H9 (cell line): ENCODE data around the gene AMBRA1. TPM values are rescaled to one million over a fixed set of nuclear protein-coding genes. Genes with fewer than 3 reads are reported as not detected.

Experiments used
- DNase-seq: peaks from one replicate; pipeline ENCODE4 v3.0.0-alpha.2; 2017
- H2AFZ ChIP-seq: one replicate; pipeline ENCODE4 v1.6.1; 2013; ENCODE audit warnings: mild to moderate bottlenecking, low read length, control low read depth, moderate library complexity
- H2AK5ac ChIP-seq: 2 replicates; pipeline ENCODE4 v1.6.1; 2013; ENCODE audit warnings: low read length, control low read depth, mixed read lengths; ENCODE audit not compliant: insufficient read length
- H2BK120ac ChIP-seq: one replicate; pipeline ENCODE4 v1.6.1; 2013; ENCODE audit warnings: low read depth, mild to moderate bottlenecking, low read length, control low read depth, inconsistent platforms; ENCODE audit not compliant: poor library complexity, severe bottlenecking
- H2BK12ac ChIP-seq: 2 replicates; pipeline ENCODE4 v1.6.1; 2013; ENCODE audit warnings: low read length, control low read depth, mixed read lengths, low read depth; ENCODE audit not compliant: insufficient read length
- H2BK15ac ChIP-seq: 2 replicates; pipeline ENCODE4 v1.6.1; 2013; ENCODE audit warnings: low read depth, low read length, control low read depth
- H2BK20ac ChIP-seq: one replicate; pipeline ENCODE4 v1.6.1; 2013; ENCODE audit warnings: low read depth, mild to moderate bottlenecking, low read length, control low read depth, inconsistent platforms; ENCODE audit not compliant: poor library complexity, severe bottlenecking
- H2BK5ac ChIP-seq: 2 replicates; pipeline ENCODE4 v1.6.1; 2013; ENCODE audit warnings: low read length, control low read depth, mixed read lengths; ENCODE audit not compliant: insufficient read length
- H3K14ac ChIP-seq: 2 replicates; pipeline ENCODE4 v1.6.1; 2013; ENCODE audit warnings: low read length, control low read depth; ENCODE audit not compliant: insufficient read depth
- H3K18ac ChIP-seq: 2 replicates; pipeline ENCODE4 v1.6.1; 2013; ENCODE audit warnings: low read depth, mild to moderate bottlenecking, mixed read lengths, low read length, control low read depth; ENCODE audit not compliant: insufficient read length
- H3K23ac ChIP-seq: 2 replicates; pipeline ENCODE4 v1.6.1; 2013; ENCODE audit warnings: low read length, control low read depth, mixed read lengths, low read depth; ENCODE audit not compliant: insufficient read length
- H3K23me2 ChIP-seq: 2 replicates; pipeline ENCODE4 v1.6.1; 2013; ENCODE audit warnings: low read depth, mild to moderate bottlenecking, mixed read lengths, low read length, control low read depth; ENCODE audit not compliant: insufficient read length, poor library complexity, severe bottlenecking
- H3K27ac ChIP-seq: 2 replicates; pipeline ENCODE4 v1.5.1; 2013; ENCODE audit warnings: low read length, control low read depth, mixed read lengths, low read depth; ENCODE audit not compliant: insufficient read length
- H3K27me3 ChIP-seq: 2 replicates; pipeline ENCODE4 v1.6.1; 2013; ENCODE audit warnings: low read length, control low read depth, inconsistent platforms; ENCODE audit not compliant: insufficient read depth
- H3K4ac ChIP-seq: 2 replicates; pipeline ENCODE4 v1.6.1; 2013; ENCODE audit warnings: low read depth, mild to moderate bottlenecking, control low read depth, inconsistent platforms, low read length, moderate library complexity
- H3K4me1 ChIP-seq: 2 replicates; pipeline ENCODE4 v1.6.1; 2013; ENCODE audit warnings: low read length, control low read depth, inconsistent platforms; ENCODE audit not compliant: insufficient read depth
- H3K4me2 ChIP-seq: 2 replicates; pipeline ENCODE4 v1.6.1; 2013; ENCODE audit warnings: low read length, control low read depth, mixed read lengths; ENCODE audit not compliant: insufficient read length, insufficient read depth
- H3K56ac ChIP-seq: 2 replicates; pipeline ENCODE4 v1.6.1; 2013; ENCODE audit warnings: low read depth, mild to moderate bottlenecking, mixed read lengths, low read length, control low read depth; ENCODE audit not compliant: insufficient read length
- H3K79me1 ChIP-seq: 2 replicates; pipeline ENCODE4 v1.6.1; 2013; ENCODE audit warnings: low read depth, mild to moderate bottlenecking, moderate library complexity, low read length, control low read depth, inconsistent platforms; ENCODE audit not compliant: insufficient read depth, poor library complexity, severe bottlenecking
- H3K79me2 ChIP-seq: 2 replicates; pipeline ENCODE4 v1.6.1; 2013; ENCODE audit warnings: low read length, control low read depth, inconsistent platforms; ENCODE audit not compliant: insufficient read depth
- H3K9ac ChIP-seq: 2 replicates; pipeline ENCODE4 v1.6.1; 2013; ENCODE audit warnings: low read length, control low read depth, mixed read lengths; ENCODE audit not compliant: insufficient read length; ENCODE audit errors: extremely low read depth
- H3K9me3 ChIP-seq: one replicate; pipeline ENCODE4 v1.6.1; 2013; ENCODE audit warnings: low read depth, low read length, inconsistent platforms; ENCODE audit not compliant: control insufficient read depth
- H3T11ph ChIP-seq: one replicate; pipeline ENCODE4 v1.6.1; 2013; ENCODE audit warnings: mild to moderate bottlenecking, low read length, control low read depth, inconsistent platforms
- H4K20me1 ChIP-seq: one replicate; pipeline ENCODE4 v1.6.1; 2013; ENCODE audit not compliant: control insufficient read depth, insufficient read length, insufficient read depth
- H4K5ac ChIP-seq: 2 replicates; pipeline ENCODE4 v1.6.1; 2013; ENCODE audit warnings: low read depth, mild to moderate bottlenecking, mixed read lengths, low read length, control low read depth; ENCODE audit not compliant: insufficient read length
- H4K8ac ChIP-seq: replicated peaks from 2 replicates; pipeline ENCODE4 v1.6.1; 2013; ENCODE audit warnings: low read length, control low read depth, mixed read lengths, low read depth; ENCODE audit not compliant: insufficient read length
- H4K91ac ChIP-seq: 2 replicates; pipeline ENCODE4 v1.6.1; 2013; ENCODE audit warnings: low read depth, mild to moderate bottlenecking, moderate library complexity, mixed read lengths, low read length, control low read depth; ENCODE audit not compliant: insufficient read length
- H3K27ac Mint-ChIP-seq, 3 experiments: 2 replicates in 2 of 3; 3 replicates in 1 of 3; pipeline ENCODE4 v1.8.0; 2020 to 2021; ENCODE audit warnings: mixed read lengths in 3 of 3, mild to moderate bottlenecking in 1 of 3, moderate library complexity in 1 of 3
- H3K27me3 Mint-ChIP-seq: 2 replicates; pipeline ENCODE4 v1.8.0; 2021; ENCODE audit warnings: low read depth, mild to moderate bottlenecking, moderate library complexity, mixed read lengths
- H3K36me3 Mint-ChIP-seq, 3 experiments: 2 replicates in 2 of 3; 3 replicates in 1 of 3; pipeline ENCODE4 v1.8.0; 2020 to 2021; ENCODE audit warnings: low read depth in 3 of 3, mixed read lengths in 3 of 3; ENCODE audit not compliant: insufficient read depth in 1 of 3
- H3K4me1 Mint-ChIP-seq, 2 experiments: 2 replicates each; pipeline ENCODE4 v1.8.0; 2020; ENCODE audit warnings: mixed read lengths in 2 of 2
- H3K4me3 Mint-ChIP-seq, 2 experiments: 2 replicates in 1 of 2; 3 replicates in 1 of 2; pipeline ENCODE4 v1.8.0; 2020 to 2021; ENCODE audit warnings: mild to moderate bottlenecking in 2 of 2, mixed read lengths in 2 of 2, moderate library complexity in 1 of 2
- H3K9me3 Mint-ChIP-seq, 2 experiments: 2 replicates in 1 of 2; 3 replicates in 1 of 2; pipeline ENCODE4 v1.8.0; 2020; ENCODE audit warnings: mild to moderate bottlenecking in 2 of 2, mixed read lengths in 2 of 2, moderate library complexity in 1 of 2
- WGBS: extraction: QIAGEN DNeasy Blood & Tissue Kit; methylation state at CpG from one replicate; pipeline ENCODE4 v1.1.7; 2013; ENCODE audit warnings: missing lambda C conversion rate, low lambda C conversion rate, mixed read lengths; ENCODE audit not compliant: insufficient read length; ENCODE audit errors: extremely low coverage; 5-methylcytosine and 5-hydroxymethylcytosine counted together
- total RNA-seq: library from RNA; stranded (reverse); gene quantifications from 2 replicates; pipeline ENCODE4 v1.2.1, GENCODE V29; 2021
- TF ChIP-seq, protein P1 (sequence below): fragments of 200-600 bp; sonication (generic); conservative IDR thresholded peaks from 3 replicates; pipeline ENCODE4 v1.8.0; 2021; ENCODE audit warnings: antibody characterized with exemption, mild to moderate bottlenecking

Gene AMBRA1
- total RNA-seq, 1 experiment from 2014 or later = 37.5 TPM

- Mint-ChIP-seq H3K4me1 (no peaks in the 10 kb centered on the region), H3K9me3 (no peaks in the 10 kb centered on the region), H3K4me3 (no peak overlapping the region), H3K27ac (0 out of 7 replicates have a peak overlapping the region, but pooled peaks of 1 of the 3 experiments have one; percentile 5), H3K36me3 (no peaks in the 10 kb centered on the region), H3K27me3 (no peaks in the 10 kb centered on the region)
- no peaks in the 10 kb centered on the region for H3K4me1 ChIP-seq
- no peaks in the 10 kb centered on the region for H3K23me2 ChIP-seq
- H4K20me1 ChIP-seq = no peaks in the 10 kb centered on the region
- no peak overlapping the region for H3K56ac ChIP-seq
- H2BK20ac ChIP-seq = no peak overlapping the region
- H4K5ac ChIP-seq = no peak overlapping the region
- no peak overlapping the region for H2BK5ac ChIP-seq
- TF ChIP-seq, protein P1, sequence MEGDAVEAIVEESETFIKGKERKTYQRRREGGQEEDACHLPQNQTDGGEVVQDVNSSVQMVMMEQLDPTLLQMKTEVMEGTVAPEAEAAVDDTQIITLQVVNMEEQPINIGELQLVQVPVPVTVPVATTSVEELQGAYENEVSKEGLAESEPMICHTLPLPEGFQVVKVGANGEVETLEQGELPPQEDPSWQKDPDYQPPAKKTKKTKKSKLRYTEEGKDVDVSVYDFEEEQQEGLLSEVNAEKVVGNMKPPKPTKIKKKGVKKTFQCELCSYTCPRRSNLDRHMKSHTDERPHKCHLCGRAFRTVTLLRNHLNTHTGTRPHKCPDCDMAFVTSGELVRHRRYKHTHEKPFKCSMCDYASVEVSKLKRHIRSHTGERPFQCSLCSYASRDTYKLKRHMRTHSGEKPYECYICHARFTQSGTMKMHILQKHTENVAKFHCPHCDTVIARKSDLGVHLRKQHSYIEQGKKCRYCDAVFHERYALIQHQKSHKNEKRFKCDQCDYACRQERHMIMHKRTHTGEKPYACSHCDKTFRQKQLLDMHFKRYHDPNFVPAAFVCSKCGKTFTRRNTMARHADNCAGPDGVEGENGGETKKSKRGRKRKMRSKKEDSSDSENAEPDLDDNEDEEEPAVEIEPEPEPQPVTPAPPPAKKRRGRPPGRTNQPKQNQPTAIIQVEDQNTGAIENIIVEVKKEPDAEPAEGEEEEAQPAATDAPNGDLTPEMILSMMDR = no peak
- H3K9ac ChIP-seq = no peak overlapping the region
- no peak overlapping the region for H3K27ac ChIP-seq
- no peak overlapping the region for H2BK12ac ChIP-seq
- DNase-seq = no peak
- H3K79me2 ChIP-seq = no peaks in the 10 kb centered on the region
- H2BK120ac ChIP-seq = no peak overlapping the region
- no peak overlapping the region for H4K91ac ChIP-seq
- H4K8ac ChIP-seq = no peak overlapping the region
- H3K4ac ChIP-seq = no peak overlapping the region
- no peaks in the 10 kb centered on the region for H3K27me3 ChIP-seq
- no peak overlapping the region for H2AK5ac ChIP-seq
- no peak overlapping the region for H2AFZ ChIP-seq
- WGBS = no CpG with 5 or more reads among the region's 5 CpGs
- H3T11ph ChIP-seq = no peak overlapping the region
- no peak overlapping the region for H3K4me2 ChIP-seq
- no peak overlapping the region for H2BK15ac ChIP-seq
- H3K14ac ChIP-seq = no peak overlapping the region
- no peak overlapping the region for H3K23ac ChIP-seq
- H3K9me3 ChIP-seq = no peaks in the 10 kb centered on the region
- H3K79me1 ChIP-seq = no peaks in the 10 kb centered on the region
- H3K18ac ChIP-seq = no peak overlapping the region
Observed at GRCh38 chr11:46475926-46476545, 117.8 kb downstream of the AMBRA1 start.
